GM18499 (cell line): ENCODE measurements around the gene REXO2.

Experiments
- ATAC-seq: cut with Tn5 transposase; IDR thresholded peaks from one replicate; pipeline ENCODE4 v1.9.1; 2021; ENCODE audit warnings: moderate number of reproducible peaks; ENCODE audit not compliant: insufficient read depth, unreplicated experiment

Gene REXO2

GRCh38 chr11:114439229-114440120 is at the start of gene REXO2:
REXO2 (plus strand) TSS chr11:114439467; CDS start chr11:114439529, 62 bp downstream.
- peak; percentile 90 for ATAC-seq

DNA sequence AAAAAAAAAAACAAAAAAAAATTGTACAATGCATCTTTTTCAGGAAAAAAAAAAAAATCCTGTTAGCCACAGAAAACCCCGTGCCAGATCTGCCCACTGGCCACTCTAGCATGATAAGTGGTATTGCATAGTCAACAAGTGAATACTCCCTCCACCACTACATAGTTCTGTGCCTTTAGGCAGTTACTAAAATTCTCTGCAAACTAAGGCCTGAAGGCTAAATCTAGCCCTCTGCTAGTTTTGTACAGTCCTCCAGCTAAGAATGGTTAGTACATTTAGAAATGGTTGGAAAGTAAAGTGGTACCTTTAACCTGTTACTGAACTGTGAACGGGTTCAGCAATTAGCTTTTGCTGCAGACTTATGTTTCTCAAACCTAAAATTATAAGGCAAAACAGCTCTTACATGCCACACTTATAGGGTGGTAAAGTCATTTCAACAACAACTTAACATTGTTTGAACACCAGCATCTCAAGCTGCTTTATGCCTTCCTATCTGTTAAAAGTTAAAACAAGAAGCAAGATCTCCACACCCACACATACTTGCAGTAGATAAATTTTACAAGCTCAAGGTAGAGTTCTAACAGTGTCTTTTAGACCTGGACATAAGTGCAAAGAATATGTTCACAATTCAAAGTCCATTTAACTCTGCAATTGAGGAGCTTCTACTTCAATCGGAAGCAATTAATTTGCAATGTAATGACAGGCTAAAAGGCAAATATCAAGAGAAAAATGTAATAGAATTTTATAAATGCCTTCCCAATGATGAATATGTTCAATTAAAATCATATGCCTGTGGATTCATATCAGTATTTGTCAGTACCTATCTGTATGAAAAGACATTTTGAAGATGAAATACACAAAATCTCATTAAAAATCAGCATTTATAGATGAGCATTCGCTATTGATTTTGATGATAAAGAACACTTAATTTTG is 46.3 kb upstream of the REXO2 start:
- ATAC-seq = no peak

GRCh38 chr11:114395736-114396135 is 43.5 kb upstream of the REXO2 start:
- ATAC-seq = no peak

- ATAC-seq = no peak
These were observed 42.4 kb upstream of the REXO2 start for GRCh38 chr11:114396916-114397315.

GRCh38 chr11:114397349-114397982 is 41.8 kb upstream of the REXO2 start:
- no peak for ATAC-seq

DNA sequence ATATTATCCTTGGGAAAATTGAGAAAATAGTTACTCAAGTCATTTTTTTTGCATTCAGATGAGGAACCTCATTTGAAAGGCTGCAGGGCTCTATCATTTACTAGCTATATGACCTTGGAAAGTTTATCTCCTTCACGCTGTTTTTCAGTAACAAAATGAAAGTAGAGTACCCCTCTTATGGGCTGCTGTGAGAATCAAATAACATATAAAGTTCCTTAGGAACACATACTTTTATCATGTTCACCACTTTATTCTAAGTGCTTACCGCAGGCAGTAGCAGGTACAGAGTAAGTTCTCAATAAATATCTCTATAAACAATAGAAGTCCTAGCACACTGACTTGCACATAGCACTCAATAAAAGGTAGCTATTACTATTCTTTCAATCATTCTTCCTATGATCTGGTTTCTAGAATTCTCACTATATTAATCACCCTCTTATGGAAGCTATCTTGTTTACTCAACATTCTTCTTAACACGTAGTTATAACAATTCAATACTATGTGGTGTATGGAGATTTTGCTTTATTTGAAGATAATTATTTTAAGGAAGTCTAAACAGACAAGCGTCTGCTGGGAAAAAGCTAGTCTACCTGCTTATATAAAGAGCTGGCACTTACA is 40.9 kb upstream of the REXO2 start:
- no peak for ATAC-seq

DNA sequence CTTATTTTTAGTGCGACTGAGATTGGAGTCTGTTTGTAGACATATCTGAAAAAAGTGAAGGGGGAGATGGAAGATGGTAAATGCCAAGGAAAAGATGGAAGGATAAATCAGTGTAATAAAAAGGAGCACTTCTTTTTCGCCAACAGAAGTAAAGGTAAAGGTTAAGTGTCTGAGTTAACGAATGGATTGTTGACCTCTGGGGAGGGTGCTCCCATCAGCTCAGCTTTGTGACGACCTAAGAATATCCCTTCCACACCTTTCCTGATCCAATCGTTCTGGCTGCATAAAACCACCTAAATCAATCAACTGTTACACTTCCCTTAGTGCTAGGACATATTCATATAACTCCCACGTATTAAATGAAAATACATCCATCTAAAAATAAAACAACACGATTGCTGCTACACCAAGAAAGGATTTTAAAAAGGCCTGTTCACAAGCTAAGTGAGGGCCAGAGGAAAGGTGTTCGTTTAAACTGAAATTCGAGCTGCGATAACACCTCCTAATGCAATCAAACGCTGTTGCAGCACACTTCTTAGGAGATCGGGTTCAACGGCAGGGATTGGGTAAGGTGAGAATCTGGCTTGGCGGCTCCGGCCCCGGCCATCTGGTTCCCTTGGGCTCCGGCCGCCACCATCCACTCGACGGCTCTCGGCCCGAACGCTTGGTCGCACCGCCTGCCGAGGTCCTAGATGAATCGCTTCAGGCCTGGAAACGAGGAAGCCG is 39.6 kb upstream of the REXO2 start:
- ATAC-seq = peak; percentile 13

GRCh38 chr11:114400216-114400914 is 38.9 kb upstream of the REXO2 start, which contains the start of the genes C11orf71 and RBM7:
C11orf71 (minus strand) TSS chr11:114400511; CDS start chr11:114400331, 180 bp downstream.
RBM7 (plus strand) TSS chr11:114400666; CDS start chr11:114400672, 6 bp downstream.
- ATAC-seq = peak; percentile 78

DNA sequence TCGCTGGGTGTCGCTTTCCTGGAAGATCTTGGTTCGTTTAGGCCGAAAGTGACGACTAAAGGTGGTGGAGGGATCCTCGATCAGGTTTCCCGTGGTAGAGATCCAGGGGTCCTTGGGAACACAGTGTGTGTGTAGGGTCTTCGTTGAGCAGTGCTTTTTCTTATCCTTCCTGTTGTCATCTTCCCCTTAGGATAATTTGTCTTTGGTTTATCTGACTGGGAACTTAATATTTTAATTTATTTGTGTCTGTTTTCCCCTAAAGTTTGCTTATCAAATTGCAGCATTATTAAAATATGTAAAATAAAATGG is 38.4 kb upstream of the REXO2 start:
- no peak for ATAC-seq

DNA sequence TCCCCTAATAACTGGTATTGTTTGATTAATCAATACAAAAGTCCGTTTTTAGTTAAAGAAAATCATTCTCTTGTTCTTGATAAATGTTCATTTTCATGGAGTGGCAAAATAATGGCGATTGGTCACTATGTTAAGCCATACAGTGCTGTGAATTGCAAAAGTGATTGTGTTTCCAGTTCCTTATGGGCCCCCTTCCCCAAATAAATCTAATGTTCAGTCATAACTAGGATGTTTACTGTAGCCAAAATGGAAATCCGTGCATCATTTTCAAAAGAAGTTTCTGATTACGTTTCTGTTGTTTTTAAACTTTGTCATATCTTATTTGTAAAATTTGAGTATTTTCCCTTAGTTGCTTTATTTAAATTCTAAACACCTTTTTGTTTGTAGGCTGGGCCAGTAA is 38.0 kb upstream of the REXO2 start:
- ATAC-seq = no peak

DNA sequence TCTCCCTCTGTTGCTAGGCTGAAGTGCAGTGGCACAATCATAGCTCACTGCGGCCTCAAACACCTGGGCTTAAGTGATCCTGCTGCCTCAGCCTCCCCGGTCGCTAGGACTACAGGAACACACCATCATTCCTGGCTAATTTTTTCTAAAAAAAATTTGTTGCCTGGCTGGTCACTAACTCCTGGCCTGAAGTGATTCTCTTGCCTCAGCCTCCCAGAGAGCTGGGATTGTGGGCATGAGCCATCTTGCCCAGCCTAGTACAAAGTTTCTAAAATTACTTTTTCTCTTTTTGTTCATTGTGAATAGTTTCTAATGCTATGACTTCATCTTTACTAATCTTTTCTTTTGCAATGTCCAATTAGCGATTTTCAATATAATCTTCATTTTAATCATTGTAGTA is 26.3 kb upstream of the REXO2 start:
- ATAC-seq = no peak

DNA sequence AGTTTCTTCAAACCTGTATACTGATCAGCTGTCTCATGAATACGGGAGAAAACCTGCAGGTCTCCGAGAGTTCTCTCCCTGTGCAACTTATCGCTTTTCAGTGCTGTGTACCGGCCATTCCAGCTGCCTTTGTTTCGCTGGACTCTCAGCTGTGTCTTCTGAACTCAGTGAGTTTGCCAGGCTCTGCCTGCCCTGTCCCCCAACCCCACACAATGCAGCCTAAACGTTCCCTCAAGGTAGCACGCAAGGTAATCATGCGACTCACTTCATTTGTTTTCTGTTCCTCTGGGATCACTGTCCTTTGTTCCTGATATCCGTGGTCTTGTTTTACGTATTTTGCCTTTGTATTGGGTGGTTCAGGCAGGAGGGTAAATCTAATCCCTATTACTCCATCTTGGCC is 25.3 kb upstream of the REXO2 start:
- no peak for ATAC-seq

GRCh38 chr11:114416441-114416961 is 22.8 kb upstream of the REXO2 start:
- ATAC-seq = no peak

GRCh38 chr11:114426280-114426679 is 13.0 kb upstream of the REXO2 start:
- ATAC-seq = no peak

DNA sequence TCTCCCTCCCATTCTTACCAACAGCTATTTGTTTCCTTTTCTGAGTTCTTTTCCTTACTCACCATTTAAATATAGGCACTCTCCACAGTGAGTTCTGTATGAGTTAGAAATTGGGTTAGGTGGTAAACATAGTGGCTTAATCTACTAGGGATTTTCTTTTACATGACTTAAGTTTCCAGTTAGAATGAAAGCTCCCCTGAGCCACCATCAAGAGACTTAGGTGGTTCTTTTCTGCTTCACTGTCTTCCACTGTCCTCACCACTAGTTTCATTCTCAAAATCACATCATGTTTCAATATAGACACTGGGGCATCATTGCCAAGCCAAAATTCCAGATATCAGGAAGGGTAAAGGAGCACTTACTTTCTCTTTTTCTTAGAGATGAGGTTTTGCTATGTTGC is 9.0 kb upstream of the REXO2 start:
- no peak for ATAC-seq

DNA sequence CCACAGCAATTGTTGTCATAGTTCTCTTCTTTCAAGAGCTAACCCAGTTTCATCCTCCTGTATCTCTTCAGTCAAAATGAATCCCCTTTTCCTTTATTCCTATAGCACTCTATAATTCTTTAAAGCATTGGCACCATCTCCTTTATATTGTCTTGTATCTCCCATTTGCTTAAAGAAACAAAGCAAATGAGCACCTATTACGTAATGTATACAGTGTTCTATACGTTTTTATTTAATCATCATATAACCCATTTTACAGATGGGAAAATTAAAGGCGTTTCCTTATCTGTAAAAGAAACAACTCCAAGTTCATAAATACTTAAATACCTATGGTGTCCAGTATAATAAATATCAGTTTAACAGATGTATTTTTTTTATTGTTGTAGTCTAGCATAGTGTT is 6.4 kb upstream of the REXO2 start:
- no peak for ATAC-seq

GRCh38 chr11:114433376-114433775 is 5.9 kb upstream of the REXO2 start:
- no peak for ATAC-seq

DNA sequence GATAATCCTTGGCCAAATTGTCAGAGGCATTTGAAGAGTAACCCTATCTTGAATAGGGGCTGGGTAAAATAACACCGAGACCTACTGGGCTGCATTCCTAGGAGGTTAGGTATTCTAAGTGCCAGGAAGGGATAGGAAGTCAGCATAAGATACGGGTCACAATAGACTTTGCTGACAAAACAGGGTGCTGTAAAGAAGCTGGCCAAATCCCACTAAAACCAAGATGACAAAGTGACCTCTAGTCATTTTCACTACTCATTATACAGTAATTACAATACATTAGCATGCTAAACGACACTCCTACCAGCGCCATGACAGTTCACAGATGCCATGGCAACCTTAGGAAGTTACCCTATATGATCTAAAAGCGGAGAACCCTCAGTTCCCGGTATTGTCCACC is 964 bp upstream of the REXO2 start:
- no peak for ATAC-seq
